Measurements from ENCODE around the gene RCAN2.

The RCAN2 gene

DNA sequence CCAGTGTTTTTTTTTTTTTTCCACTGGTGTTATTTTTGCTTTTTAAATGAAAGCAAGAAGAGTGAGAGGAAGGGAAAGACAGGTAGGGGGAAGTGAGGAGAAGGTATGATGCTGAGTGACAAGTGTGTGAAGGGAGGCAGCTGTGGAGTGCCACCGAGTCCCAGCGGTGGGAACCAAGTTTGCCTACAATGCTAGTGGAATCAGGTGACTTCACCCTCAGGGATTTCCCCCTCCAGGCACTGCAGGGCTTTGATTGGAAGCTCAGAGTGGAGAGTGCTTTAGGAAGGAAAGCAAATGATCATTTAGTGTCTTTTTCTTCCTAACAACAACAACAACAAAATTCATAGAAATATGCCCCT lies 200.0 kb downstream of the RCAN2 start:
- DNase-seq (ENCODE audit: low read depth) = no peak

DNA sequence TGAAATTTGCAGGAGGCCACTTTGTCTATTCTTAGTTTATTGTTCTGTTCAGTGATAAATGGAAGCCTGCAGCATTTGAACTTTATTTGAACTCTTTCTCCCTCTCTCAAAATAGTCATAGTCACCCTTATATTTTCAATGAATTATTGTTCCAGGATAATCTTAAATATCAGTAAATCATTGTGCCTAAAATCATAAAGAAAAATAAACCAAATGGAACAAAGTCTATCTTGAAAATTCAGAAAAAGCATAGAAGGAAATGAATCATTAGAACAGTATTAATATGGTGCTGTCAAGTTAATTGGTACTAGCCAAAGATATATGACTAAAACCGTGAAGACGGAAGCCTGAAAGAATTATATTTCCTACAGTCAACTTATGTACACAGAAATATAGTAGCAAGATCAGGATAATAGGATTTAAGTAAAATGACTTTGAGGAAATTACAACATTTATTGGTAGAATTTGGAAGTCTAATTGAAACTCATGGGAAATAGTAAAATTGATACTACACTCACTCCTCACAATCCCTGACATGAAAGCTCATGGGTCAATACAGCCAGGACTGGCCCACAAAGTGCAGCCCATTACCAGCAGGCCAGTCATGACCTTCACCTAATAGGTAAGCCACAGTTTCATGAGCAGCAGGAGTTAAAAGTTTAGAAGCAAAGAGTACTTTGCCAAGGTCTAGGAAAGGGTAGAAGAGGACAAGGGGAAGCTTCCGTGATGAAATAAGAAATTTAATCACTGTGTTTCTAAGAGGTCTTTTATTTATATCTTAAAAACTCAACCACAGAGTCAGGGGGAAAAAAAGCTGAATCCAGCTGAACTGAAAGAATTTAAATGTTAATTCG lies 200.6 kb downstream of the RCAN2 start:
- no peak for DNase-seq (ENCODE audit: low read depth)

DNA sequence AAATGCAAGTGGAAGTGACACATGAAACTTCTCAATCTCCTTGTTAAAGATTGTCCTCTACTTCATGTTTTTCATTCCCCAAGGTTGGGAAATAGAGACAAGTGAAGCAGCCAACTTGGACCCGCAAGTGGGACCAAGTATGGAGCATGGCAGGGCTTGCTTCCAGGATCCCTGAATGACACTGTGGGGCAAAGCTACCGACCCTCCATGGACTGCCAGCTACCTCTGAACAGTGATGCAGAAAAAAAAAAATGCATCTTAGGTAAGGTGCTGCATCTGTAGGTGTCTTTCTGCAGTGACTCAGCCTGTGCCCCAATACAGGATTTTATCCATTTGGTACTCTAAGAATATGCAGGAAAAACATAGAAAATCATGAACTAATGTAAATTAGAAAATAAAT lies 201.4 kb downstream of the RCAN2 start:
- no peak for DNase-seq (ENCODE audit: low read depth)

DNA sequence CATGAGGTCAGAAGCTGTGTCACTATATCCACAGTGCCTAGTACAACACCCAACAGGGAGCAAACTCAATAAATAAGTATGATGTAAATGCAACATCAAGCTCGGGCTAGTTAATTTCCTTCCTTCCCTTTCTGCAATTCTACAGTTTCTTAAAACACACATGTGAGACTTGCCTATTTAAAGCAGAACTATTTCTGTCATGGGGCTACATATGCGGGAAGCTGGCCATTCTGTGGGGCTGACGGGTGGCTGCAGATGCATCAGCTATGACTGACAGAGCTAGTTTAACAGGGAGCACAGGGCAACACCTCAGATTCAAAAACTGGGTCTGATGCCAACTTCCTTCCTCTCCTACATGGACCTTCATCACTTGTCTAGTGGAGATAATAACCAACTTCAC lies 202.4 kb downstream of the RCAN2 start:
- no peak for DNase-seq (ENCODE audit: low read depth)

DNA sequence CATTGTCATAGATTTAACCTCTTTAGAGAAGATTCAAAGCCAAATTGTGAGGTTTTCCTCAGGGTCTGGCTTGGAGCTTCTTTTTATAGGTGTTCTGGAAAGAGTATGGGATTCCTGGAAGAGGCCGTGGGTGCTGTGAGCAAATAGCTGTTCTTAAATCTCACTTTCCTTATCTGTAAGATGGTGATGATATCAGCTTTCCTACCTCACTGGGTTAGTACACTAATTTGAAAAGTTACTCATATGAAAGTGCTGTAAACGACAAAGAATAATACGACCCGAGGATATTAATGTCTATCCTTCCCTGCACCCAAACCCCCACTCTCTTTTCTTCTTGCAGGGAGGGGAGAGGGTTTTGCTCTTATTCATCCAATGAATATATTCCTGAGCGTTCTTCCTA lies 203.6 kb downstream of the RCAN2 start:
- no peak for DNase-seq (ENCODE audit: low read depth)

GRCh38 chr6:46287043-46287442 lies 204.2 kb downstream of the RCAN2 start:
- DNase-seq (ENCODE audit: low read depth) = no peak

- no peak for DNase-seq (ENCODE audit: low read depth)
Measured at GRCh38 chr6:46284475-46284874, 206.8 kb downstream of the RCAN2 start.

DNA sequence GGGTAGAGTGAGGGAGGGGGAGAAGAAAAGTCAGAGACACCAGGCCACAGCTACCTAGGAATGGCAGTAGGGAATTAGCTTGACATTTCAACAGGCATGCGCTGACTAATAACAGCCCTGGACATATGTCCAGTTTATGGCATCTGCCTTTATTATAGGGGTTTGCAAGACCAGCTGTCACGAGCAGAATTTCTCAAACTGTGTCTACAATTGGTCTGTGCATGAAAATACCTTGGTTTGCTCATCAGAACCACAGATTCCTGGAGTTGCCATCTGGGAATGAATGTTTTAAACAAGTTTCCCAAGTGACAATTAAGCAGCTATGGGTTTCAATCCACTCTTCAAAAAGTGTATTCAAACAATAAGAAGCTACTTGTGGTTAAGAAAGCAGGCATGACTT lies 210.1 kb downstream of the RCAN2 start:
- DNase-seq (ENCODE audit: low read depth) = no peak

- no peak for DNase-seq (ENCODE audit: low read depth)
Measured at GRCh38 chr6:46279874-46280273, 211.4 kb downstream of the RCAN2 start.

GRCh38 chr6:46276576-46277142 lies 214.6 kb downstream of the RCAN2 start:
- no peak for DNase-seq (ENCODE audit: low read depth)

DNA sequence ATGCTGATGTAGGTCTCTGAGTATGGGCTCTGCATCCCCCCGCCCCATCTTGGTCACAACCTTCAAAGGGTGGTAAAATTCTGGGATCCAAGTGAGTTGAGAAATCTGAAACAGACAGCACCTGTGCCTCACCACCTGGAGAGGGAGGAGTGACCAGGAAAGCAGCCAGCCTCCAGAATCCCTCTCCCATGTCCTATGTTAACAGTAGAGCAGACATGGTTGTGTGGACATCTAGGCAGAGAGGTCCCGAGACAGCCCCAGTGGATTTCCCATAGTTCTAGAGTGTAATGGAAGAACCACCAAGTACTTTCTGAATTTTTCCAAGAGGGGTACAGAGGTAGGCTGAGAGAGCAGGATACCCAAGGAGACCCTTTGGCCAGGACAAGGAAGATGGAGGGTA lies 216.7 kb downstream of the RCAN2 start:
- DNase-seq (ENCODE audit: low read depth) = no peak

DNA sequence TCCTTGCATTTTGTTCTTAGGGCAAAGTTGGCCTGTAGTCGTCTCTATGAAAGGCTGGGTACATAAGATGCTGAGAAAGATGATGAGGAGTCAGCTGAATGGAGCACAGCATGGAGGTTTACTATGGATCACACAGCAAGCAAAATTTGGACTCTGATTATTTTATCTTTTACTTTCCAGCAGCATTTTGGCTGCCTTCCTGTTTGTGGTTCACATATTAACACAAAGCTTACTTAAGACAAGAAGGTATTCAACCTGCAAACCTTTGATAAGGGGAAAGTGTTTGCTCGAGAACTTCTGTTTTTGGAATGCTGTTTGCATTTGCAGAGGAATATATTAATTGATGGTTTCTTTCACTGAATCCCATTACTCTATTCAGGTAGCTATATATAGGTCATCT lies 217.3 kb downstream of the RCAN2 start:
- no peak for DNase-seq (ENCODE audit: low read depth)

GRCh38 chr6:46271728-46272127 lies 219.5 kb downstream of the RCAN2 start:
- no peak for DNase-seq (ENCODE audit: low read depth)

- DNase-seq (ENCODE audit: low read depth) = no peak
Measured at GRCh38 chr6:46271107-46271506, 220.1 kb downstream of the RCAN2 start.

DNA sequence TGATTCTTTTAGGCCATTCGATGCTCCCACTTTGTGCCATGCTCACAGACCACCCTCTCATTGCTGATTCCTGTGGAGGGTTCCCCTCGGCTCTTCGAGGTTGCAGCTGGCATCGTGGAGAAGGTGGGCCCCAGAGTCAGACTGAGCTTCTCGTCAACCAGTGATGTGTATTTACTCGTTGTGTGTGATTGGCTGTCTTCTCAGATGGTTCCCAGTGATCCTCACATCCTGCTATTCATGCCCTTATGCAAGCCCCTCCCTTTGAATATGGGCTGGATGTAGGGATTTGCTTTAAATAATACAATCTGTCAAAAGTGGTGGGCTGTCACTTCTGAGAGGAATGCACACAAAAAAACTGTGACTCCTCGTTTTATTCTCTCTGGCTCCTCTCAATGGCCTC lies 220.9 kb downstream of the RCAN2 start:
- DNase-seq (ENCODE audit: low read depth) = no peak

DNA sequence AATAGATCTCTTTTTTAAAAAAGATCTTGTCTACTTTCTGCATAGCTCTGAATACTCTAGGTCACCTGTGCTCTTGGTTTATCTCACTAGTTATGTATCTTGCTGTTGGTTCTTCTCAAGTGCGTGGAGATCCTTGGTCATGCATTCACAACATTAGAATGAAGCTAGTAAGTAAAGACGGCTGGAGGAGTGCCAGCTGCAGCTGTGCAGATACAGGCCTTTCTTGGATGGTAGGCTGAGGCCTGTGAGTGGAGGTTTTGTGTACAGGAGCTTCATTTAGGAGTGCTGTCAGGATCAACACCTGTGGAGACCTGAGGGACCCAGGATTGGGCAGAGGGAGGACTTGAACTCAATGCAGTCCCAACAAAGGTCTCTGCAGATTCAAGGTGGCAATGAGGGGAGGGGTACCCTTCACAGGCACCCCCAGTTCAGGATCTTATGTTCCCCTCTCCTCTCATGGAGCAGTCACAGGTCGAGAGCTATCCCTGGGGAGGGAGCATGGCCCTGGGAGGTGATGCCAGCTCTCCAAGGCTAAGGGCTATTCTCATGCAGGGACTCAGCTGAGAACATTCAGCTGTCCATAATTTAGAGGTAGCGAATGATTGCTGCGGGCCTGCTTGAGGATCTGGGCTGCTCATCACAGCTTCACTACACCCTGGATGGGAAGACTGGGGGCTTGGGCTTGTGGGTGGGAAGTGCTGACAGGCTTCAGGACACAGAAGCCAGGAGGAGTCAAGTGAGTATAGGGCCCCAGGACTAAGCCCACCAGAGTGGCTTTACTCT lies 221.6 kb downstream of the RCAN2 start:
- DNase-seq (ENCODE audit: low read depth) = no peak

DNA sequence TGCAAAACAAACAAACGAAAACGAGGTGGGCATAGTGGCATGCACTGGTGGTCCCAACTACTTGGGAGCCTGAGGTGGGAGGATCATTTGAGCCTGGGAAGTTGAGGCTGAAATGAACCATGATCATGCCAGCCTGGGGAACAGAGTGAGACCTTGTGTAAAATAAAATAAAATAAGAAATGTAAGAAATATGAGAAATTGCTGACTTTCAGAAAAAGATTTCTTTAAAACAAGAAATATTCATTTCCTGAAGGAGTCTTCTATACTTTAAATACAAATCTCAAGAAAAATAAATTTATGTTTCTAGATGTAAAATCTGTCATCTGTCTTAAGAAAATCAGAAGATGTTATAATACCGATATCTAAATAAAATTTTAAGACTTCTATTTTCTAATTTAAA lies 223.7 kb downstream of the RCAN2 start:
- no peak for DNase-seq (ENCODE audit: low read depth)

GRCh38 chr6:46265373-46265772 lies 225.9 kb downstream of the RCAN2 start:
- no peak for DNase-seq (ENCODE audit: low read depth)

- DNase-seq (ENCODE audit: low read depth) = no peak
Measured at GRCh38 chr6:46263707-46264086, 227.6 kb downstream of the RCAN2 start.

- no peak for DNase-seq (ENCODE audit: low read depth)
Measured at GRCh38 chr6:46262928-46263706, 228.1 kb downstream of the RCAN2 start.

DNA sequence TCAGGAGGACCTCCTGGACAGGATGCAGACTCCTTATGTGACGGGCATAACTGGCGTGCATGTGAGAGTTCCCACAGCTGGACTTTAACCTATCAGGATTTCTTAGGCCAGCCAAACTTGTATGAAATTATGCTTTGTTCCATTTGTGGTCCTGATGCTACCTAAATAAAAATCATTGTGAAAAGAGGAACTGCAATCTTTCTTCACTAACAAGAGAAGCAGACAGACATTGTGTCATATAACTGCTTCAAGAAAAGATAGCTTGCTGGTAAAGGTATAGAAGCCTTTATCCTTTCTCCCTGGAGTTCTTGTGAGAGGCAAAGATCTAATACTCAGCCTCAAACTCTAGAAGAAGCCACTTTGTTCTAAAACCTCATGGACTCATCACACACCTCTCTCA lies 233.0 kb downstream of the RCAN2 start:
- no peak for DNase-seq (ENCODE audit: low read depth)

DNA sequence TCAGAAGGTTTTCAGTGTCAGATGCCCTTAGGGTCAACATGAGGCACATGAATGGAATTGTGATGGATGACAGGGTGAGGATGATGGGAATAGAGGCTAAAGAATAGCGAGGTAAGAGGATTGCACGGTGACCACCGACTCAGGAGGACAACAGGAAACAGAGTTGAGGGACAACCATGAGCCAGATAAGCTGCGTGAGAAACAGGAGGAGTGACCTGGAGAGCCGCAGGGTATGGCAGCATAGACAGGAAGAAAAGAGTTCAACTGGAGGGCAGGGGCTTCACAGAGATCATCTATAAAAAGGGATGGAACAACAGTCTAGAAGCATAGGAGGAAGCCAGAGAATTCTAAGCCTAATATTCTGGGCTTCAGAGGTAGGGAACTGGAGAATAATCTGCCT lies 235.7 kb downstream of the RCAN2 start:
- DNase-seq (ENCODE audit: low read depth) = no peak

DNA sequence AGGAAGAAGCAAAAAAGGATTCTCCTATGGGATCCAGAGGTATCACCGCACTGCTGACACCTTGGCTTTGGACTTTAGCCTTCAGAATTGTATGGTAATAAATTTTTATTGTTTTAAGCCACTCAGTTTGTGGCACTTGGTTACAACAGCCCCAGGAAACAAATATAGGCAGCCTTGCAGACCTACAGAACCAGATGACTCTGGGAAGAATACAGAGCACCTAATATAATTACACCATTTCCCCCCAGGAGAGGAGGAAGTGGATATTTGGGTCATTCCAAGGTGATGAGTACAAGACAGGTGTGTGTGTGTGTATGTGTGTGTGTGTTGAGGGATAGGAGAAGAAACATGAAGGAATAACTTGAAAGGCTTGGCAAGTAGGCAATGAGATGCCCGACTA lies 236.3 kb downstream of the RCAN2 start:
- no peak for DNase-seq (ENCODE audit: low read depth)
